HTR-8/SVneo (cell line): ENCODE measurements around the gene ZNF462.

Experiments used
- DNase-seq: peaks from one replicate; pipeline ENCODE4 v3.0.0; 2011; ENCODE audit warnings: low spot score, mixed read lengths; ENCODE audit not compliant: insufficient read length
- FAIRE-seq: peaks from 2 replicates; lab custom pipeline; 2011; peaks lifted over from hg19 to GRCh38; lab: Jason Lieb, UNC

Gene ZNF462

DNA sequence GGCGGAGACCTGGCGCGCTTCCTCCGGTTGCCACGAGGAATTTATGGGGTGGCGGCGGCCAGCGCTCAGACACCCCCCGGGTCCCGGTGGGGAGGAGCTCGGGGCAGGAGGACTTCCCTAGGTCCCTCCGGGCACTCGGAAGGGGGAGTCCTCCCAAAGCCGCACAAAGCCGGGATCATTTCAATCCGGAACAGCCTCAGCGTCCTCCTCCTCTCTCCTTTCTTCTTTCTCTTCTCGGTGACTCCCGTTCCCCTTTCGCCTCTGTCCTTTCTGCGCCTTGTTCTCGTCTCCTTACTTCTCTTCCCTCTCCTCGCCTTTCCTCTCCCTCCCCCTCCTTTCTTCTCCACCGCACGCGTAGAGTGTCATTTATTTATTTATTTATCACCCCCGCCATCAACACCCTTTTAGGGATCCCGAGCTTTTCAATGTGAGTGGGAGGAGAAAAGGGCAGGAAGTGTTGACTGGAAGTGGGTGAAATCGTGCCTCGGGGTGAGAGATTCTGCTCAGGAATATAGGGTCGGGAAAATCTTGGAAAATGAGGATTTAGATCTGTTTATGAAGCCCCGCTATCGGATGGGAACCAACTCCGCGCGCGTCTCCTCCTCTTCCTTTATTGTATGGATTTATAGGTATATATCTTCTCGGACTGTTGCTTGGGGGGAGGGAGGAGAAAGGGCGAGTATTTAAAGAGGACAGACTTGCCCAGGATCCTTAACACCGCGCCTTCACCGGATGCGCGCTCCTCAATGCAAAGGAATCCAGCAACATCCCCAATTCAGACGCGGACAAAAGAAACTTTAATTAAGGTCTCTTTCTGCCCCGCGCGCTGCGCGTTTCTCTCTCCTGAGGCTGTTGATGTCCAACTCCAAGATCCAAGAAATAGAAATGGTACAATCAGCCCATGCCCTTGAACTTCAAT lies 2.0 kb upstream of the ZNF462 start:
- DNase-seq (peak; percentile 12), FAIRE-seq (peak; percentile 68)

DNA sequence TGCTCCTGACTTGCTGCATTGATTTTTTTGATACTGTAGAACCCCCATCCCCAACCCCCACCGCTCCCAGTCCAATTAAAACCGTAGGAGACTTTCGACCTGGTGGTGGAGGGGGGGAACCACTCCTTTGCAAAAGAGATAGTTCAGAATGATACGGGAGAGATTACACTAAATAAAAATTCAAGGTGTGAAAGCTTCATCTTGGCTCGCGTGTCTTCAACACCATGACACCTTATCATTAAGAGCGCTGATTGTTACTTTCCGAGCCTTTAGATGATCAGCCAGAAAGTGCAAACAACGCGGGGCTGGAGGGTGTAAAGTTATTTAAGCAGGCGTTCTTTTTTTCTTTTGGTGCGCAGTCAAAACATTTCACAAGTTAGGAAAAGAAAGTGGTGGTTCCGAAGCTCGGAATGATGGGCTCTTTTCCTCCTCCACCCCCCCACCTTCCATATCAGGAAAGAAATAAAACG lies 1.3 kb upstream of the ZNF462 start:
- DNase-seq (no peak), FAIRE-seq (no peak)

DNA sequence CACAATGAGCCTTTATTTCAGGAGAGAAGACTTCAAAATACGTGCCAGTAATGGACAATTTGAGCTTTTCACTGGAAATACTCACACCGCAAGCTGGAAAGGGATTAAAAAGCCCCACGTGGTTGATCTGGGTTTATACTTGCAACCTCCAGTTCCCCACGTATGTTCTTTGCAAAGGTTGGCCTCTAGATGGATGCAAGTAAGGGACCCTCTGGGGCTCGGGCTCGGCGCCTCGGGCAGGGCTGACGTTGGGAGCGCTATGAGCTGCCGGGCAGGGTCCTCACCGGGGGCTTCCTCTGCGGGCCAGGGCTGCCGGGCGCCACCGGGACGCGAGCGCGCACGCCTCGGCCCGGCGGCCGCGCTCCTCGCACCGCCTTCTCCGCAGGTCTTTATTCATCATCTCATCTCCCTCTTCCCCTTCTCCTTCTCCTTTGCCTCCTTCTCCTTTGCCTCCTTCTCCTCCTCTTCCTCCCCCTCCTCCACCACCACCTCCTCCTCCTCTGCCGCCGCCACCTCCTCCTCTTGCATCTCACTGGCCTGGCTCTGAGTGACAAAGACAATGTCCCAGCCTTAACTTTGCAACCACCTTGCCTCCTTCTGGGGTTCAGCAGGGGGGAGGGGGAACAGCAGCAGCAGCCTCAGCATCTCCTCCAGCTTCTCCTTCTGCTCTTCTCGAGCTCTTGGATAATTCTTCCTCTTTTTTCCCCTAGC lies 701 bp upstream of the ZNF462 start:
- DNase-seq (peak; percentile 15), FAIRE-seq (no peak)

DNA sequence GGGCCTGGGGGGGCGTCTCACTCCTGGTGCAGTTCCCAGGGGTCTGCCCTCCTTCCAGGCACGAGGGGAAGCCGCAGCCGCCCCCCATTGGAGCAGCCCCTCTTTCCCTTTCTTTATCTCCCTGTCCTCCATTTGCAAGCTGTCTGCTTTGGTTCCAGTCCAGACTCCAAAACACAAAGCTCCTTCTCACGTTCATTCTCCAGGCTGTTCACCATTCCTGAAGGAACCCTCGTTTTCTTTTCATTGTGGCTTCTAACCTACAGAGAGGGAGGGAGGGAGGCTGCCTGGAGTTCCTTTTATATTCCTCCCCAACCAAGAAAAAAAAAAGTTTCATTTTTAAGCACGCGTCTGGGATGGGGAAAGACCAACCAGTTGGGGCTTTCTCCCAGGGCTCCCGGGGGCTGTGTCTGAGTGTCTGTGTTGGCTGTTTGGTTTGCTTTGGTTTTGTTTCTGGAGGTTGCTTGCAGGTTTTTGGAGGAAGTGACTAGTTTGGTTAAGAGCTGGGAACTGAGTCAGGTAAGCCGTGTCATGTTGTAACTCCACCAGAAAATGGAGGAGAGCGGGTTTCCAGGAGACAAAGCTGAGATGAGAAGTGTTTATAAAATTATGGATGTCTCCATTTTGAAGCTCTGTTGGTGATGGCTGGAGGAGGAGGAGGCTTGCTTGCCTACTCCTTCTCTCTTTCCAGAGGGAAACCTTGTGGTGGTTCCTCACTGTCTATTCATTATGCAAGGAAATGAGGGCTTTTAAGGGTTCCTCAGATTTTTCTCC lies 1.6 kb downstream of the ZNF462 start:
- DNase-seq (no peak), FAIRE-seq (no peak)

DNA sequence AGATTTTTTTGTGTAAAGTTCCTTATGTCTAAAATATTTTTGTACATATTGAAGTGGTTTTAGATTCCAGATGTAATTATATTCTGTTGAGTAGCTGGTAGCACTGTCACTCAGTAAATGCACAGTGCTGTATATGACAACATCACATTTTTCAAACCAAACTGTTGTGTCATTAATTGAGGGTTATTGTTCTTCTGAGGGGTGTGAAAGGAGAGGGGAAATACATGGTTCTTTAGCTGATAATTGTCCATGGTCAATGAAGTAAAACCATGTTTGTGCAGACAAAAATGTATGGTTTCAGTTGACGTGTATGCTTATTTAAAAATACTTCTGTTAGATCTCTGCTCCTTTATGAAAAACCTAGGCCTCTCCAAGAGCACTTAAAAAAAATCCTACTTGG lies 3.3 kb downstream of the ZNF462 start:
- no peak for FAIRE-seq

DNA sequence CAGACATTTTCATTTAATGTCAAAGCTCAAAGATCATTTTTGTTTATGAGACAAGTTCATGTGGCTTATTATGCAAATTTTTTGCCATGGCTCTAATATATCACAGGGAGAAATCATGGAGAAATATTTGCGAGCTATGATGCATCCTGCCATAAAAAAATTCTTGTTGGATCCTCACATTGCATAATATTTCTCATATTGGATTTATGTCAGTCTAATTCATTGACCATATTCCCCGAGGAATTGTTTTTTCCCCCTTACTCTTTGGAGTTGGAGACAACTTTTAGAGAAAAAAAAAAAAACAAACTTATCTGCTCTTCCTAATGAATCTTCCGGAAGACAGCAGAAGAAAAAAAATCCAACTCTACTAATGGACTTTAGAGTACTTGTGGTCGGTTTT lies 4.3 kb downstream of the ZNF462 start:
- no peak for DNase-seq

More for the DNA sequence above, 3.3 kb downstream of the ZNF462 start:
- no peak for DNase-seq

DNA sequence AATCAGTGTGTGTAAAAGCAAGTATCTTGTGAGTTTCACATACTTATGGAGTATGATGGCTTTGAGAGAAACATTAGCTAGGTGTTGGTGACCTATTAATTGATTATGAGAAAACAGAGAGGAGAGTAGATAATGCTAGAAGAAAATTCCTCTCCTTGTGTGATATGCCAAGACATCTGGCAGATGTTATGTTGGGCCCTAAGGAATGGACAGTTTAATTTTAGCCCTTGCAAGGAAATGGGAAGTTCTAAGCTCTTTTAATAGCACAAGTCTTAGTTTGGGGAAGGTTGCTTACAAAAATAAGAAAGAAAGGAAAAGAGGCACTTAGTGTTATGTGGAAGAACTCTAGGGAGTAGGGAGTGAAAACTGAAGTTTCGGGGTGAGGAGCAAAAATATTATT lies 5.1 kb downstream of the ZNF462 start:
- FAIRE-seq (no peak), DNase-seq (no peak)

More for the DNA sequence above, 4.3 kb downstream of the ZNF462 start:
- FAIRE-seq, result no peak

DNA sequence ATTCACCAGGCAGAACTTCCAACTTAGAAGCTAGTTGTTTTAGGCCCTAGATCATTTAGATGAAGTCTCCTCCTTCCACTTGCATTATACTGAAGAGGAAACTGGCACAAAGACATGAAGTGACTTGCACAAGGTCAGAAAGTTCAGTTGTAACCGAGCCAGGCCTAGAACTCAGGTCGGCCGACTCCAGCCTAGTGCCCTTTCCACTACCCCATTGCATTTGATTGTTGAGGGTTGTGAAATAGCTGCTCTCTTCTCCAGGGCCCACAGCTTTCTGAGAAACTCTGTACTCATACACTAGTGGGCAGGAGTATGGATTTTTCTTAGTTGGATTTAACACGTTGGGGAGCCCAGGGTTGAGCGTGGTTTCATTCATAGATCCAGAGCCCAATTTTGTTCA lies 5.6 kb downstream of the ZNF462 start:
- FAIRE-seq, result no peak
- no peak for DNase-seq

DNA sequence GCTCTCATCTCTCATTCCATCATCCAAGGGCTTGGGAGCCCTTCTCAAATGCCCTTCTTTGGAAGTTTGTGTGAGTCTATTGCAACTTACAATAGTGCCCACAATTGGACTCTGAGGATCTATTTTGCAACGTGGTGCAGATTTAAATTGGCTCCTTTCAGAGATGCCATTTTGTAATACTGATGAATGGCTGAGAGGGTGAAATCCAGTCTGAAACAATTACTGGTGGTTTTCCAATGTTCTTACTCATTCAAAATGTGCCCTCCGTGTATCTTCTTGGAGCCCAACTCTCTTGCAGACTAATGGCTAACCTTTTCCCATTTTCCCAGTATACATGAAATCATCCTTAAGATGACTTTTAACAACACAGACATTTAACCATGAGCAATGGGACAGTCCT lies 6.1 kb downstream of the ZNF462 start:
- FAIRE-seq, result no peak

DNA sequence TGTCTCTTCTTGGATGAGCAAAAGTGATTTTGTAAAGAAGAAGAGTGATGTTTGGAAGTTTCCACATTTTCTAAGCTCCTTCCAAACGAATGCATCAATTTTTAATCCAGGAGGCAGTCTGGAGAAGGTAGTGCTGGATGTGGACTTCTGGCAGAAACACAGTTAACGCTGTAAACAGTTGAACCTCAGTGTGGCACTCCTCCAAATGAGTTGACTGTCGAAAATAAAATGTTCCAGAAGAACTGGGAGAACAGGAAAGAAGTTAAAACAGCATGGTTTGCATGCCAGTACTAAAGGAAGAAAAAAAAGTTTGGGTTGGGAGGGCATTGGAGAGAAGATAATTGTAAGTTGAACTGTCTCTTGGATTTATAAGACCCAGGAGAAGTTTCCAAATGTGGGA lies 6.5 kb downstream of the ZNF462 start:
- DNase-seq (no peak), FAIRE-seq (no peak)

More for the DNA sequence above, 6.1 kb downstream of the ZNF462 start:
- DNase-seq, result no peak

DNA sequence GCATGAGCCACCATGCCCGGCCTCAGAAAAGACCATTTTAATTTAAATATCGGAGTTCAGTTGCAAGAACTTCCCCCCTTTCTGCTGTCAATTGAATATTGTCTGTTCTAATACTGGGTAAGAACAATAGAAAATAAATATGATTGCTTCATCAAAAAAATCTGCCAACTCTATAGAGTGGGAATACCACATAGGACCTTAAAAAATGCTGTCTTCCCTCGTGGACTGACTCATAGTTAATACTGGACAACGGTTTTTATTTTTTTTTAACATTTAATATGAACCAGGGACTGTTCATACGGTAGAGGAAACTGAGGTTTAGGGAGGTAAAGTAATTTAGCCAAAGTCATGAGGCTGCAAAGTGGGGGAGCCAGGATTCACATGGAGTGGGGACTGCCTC lies 9.7 kb downstream of the ZNF462 start:
- no peak for DNase-seq
- no peak for FAIRE-seq

DNA sequence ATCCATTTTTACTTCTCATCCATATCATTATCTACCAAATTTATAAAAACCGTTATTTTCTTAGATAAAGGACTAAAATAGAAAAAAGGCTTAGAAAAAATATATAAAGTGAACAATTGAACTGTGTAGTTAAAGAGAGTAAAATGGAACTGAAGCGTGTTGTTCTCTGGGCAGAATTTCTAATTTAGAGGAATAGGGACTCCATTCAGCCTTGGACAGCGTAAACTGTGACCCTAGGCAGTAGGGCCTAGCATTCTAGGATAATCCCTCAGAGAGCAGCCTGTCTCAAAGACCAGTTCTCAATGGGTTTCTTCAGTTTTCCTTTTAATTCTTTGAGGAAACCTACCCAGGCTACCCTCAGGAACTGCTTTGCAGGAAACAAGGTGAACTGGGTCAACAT lies 11.1 kb downstream of the ZNF462 start:
- no peak for FAIRE-seq

DNA sequence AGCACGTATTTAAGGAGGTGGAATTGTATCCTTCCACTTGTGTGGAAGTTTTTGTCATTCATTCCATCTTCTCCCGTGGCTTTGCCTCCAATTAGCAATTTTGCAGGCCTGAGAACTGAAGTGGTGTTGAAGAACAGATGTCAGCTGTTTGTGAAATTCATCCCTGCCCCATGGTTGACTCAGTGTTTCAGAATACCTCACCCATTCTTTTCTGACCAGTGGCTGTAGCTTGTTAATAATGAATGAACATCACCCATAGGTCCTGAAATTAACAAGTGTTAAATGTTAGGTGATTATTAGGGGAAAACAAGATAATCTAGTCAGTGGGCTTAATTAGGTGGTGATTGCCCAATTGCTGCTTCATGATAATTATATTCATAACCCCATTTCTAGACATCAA lies 11.7 kb downstream of the ZNF462 start:
- peak; percentile 60 for FAIRE-seq

More for the DNA sequence above, 11.1 kb downstream of the ZNF462 start:
- DNase-seq, result no peak

DNA sequence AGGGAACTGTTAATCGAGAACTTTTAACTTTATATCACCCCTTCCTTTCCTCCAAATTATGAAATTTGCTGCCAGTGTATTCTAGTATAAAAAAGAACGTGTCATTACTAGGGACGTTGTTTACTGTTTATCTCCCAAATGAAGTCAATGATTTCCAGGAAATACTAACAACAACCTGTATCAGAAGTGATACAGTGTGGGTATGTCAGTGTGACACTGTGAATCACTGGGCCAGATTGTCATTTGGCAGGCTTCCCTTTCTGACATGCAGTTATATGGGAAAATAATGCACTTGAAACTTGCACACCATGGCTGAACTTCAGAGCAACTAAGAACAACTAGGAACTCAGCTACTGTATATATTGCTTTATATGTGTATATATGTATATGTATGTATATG lies 12.6 kb downstream of the ZNF462 start:
- DNase-seq, result no peak
- no peak for FAIRE-seq

More for the DNA sequence above, 11.7 kb downstream of the ZNF462 start:
- no peak for DNase-seq

DNA sequence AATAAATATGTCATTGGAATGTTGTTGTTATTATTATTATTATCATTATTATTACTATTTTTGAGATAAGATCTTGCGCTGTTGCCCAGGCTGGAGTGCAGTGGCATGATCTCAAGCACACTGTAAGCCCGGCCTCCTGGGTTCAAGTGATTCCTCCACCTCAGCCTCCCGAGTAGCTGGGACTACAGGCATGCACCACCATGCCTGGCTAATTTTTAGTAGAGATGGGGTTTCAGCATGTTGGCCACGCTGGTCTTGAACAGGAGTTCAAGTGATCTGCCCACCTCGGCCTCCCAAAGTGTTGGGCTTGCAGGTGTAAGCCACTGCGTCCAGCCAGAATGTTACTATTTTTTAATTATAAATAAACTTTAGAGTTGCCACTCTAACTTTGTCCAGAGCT lies 14.4 kb downstream of the ZNF462 start:
- DNase-seq (no peak), FAIRE-seq (no peak)

DNA sequence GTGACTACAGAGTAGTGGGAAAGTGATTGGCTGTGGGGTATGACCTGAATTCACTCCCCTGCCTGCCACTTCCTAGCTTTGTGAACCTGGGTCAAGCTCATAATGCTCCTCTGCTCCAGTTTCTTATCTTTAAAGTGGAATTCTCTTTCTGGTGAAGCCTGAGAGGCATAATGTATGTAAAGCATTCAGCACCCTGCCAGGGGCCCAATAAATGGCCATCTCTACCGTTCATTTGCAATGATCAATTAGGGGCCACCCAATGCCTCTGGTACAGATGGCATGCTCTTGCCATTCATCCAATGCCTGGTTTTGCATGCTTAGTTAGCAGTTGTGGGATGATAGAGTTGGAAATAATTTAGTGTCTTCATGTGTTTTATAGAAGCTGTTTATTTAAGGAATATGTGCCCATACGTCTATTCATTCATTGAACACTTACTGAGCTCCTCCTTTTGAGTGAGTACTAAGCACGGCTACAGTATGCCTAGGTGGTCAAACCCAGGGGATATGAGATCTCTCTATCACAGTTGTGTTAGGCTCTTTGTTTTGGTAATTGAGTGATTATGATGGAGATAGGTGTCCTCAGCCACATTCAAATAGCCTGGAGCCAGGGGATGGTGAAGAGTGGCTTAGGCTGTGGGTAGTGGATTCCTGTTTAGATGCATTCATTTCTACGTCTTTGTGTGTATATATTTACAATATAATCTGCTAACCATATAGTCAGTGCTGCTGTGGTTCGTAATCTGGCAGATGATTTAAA lies 15.3 kb downstream of the ZNF462 start:
- DNase-seq, result no peak
- FAIRE-seq, result peak; percentile 63

DNA sequence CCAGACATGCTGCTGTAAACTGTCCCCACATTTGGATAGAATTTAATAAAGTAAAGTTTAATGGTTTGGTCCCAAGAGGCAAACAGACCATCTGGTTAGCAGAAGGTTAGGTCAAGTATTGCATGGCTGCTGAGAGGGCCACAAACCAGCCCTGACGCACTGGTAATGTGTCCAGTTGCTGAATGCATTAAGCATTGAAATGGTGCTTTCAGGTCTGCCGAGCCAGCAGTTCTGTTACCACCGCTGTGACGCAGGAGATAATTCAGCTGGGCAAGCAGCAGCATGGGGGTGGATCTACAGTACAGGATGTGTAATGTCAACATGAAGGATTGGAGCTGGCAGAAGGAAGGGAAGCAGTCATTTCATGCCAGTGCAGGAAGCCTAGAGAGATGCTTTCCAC lies 16.0 kb downstream of the ZNF462 start:
- FAIRE-seq, result peak; percentile 97
- no peak for DNase-seq

DNA sequence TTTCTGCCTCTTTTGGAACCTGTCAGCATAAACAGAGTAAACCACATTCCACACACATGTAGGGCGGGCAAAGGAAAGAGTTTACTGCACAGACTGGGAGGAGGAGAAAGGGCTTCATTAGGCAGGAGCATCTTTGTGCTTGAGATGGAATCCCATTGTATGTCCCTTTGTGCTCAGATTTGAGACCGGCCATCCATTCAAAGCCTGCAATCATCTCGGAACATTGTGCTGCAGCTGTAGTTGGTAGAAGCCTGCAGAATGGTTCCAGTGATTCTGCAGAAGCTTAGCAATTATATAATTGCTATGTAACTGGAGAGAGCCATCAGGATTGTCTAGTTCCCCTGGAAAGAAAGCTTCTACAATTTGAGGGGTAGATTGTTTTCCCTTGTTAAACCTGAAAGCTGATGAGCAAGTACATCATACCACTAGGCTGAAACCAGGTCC lies 16.5 kb downstream of the ZNF462 start:
- DNase-seq, result no peak
- FAIRE-seq, result no peak

DNA sequence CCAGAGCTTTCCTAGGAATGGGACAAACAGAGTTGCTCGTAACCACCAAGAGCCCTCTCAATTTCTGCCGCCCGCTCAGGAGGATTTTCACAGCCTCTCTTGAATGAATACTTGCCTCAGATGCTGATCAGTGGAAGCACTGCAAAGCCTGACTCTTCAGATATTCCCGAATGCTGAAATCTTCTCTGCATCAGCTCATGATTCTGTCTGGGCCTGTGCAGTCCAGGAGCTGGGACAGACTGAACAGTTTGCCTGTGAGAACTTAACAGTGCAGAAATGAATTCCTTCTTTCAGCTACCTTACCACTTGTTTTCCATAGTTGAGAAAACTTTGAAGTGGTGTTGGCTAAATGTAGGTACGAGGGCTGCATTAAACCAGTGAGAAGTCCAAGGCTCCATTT lies 17.1 kb downstream of the ZNF462 start:
- no peak for FAIRE-seq
- DNase-seq, result no peak

DNA sequence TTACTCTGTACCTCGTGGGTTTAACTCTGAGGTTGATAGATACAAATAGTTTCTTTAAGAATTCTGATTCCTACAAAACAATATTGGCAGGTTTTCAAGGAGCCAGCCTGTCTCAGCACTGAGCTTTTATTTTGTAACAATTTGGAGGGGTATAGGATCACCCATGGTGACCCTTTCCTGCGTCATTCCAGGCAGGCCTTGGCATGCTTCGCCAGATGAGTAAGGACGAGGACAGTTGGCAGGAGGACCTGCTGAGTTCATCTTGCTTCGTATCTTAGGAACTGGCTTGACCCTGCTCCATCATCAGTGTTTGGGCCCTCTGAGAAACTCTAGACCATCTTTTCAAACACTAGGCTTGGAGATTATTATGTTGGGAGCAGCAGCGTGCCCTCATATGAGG lies 17.9 kb downstream of the ZNF462 start:
- DNase-seq (no peak), FAIRE-seq (peak; percentile 52)
